HepG2 (cell line): ENCODE results near the gene RPS17. TPM values are rescaled to one million over a fixed set of nuclear protein-coding genes. Genes with fewer than 3 reads are reported as not detected.

Source experiments
- ATAC-seq: fragments of 200-7000 bp; cut with Tn5 transposase; 3 replicates; pipeline ENCODE4 v1.9.1; 2020; ENCODE audit warnings: mild to moderate bottlenecking, moderate library complexity
- BruUV-seq: library from RNA; stranded (reverse); fragments of 400-500 nt; replicated peaks from 2 replicates; lab custom pipeline; 2021; lab: Mats Ljungman, UMichigan
- CTCF ChIA-PET: fragments of 300-600 bp; formaldehyde crosslinking; extraction: SDS; loops from one replicate; lab custom pipeline; 2021; ENCODE audit warnings: low total read pairs, inconsistent platforms, low intra/inter-chr PET ratio; lab: Yijun Ruan, JAX
- POLR2A ChIA-PET: fragments of 350-600 bp; sonication (Branson Sonifier 250); formaldehyde crosslinking; loops from one replicate; lab custom pipeline; 2020; ENCODE audit warnings: antibody characterized with exemption, inconsistent platforms; lab: Yijun Ruan, JAX
- DNase-seq: peaks from one replicate; pipeline ENCODE4 v3.0.0-alpha.2; 2015; ENCODE audit warnings: low spot score
- FAIRE-seq: peaks from 3 replicates; lab custom pipeline; 2011; peaks lifted over from hg19 to GRCh38; lab: Jason Lieb, UNC
- H2AFZ ChIP-seq: one replicate; pipeline ENCODE4 v1.6.1; 2011; ENCODE audit warnings: low read length, inconsistent platforms
- H3K27ac ChIP-seq: fragments of 300-600 bp; 3 replicates; pipeline ENCODE4 v1.8.0; 2011; ENCODE audit warnings: mixed run types, mild to moderate bottlenecking, mixed read lengths, low read length, inconsistent platforms; ENCODE audit not compliant: insufficient read depth; ENCODE audit errors: extremely low read length
- H3K27me3 ChIP-seq, 2 experiments: fragments of 200-600 bp in 1 of 2; 2 replicates in 1 of 2; 3 replicates in 1 of 2; pipeline versions ENCODE4 v1.6.0 to v1.8.0; 2011; ENCODE audit warnings: low read length in 2 of 2, mild to moderate bottlenecking in 2 of 2, moderate library complexity in 2 of 2, inconsistent platforms in 1 of 2; ENCODE audit not compliant: insufficient read depth in 2 of 2, control insufficient read depth in 1 of 2
- H3K36me3 ChIP-seq, 2 experiments: fragments of 200-600 bp in 1 of 2; replicated peaks in 1 of 2; 2 replicates in 1 of 2; 3 replicates in 1 of 2; pipeline versions ENCODE4 v1.5.1 to v1.8.0; 2011; ENCODE audit warnings: low read length in 2 of 2, inconsistent platforms in 1 of 2; ENCODE audit not compliant: insufficient read depth in 2 of 2, control insufficient read depth in 1 of 2
- H3K4me1 ChIP-seq: 2 replicates; pipeline ENCODE4 v1.5.1; 2012; ENCODE audit warnings: low read length, inconsistent platforms; ENCODE audit not compliant: insufficient read depth
- H3K4me2 ChIP-seq: 2 replicates; pipeline ENCODE4 v1.6.0; 2011; ENCODE audit warnings: low read depth, low read length, inconsistent platforms
- H3K4me3 ChIP-seq, 3 experiments: fragments of 200-600 bp in 1 of 3; sonication (generic), shearing (Covaris generic) in 1 of 3; replicated peaks in 1 of 3; 2 replicates each; pipeline ENCODE4 v1.5.1; 2011 to 2016; ENCODE audit warnings: low read length in 3 of 3, inconsistent platforms in 2 of 3, low read depth in 2 of 3, mild to moderate bottlenecking in 2 of 3, control low read depth in 1 of 3, mixed read lengths in 1 of 3; ENCODE audit not compliant: insufficient read depth in 1 of 3
- H3K79me2 ChIP-seq: one replicate; pipeline ENCODE4 v1.6.1; 2011; ENCODE audit warnings: low read length, inconsistent platforms; ENCODE audit not compliant: insufficient read depth
- H3K9ac ChIP-seq: 2 replicates; pipeline ENCODE4 v1.6.0; 2011; ENCODE audit warnings: mild to moderate bottlenecking, low read depth, low read length, inconsistent platforms; ENCODE audit not compliant: insufficient read depth
- H3K9me3 ChIP-seq: 2 replicates; pipeline ENCODE4 v1.5.1; 2012; ENCODE audit warnings: mild to moderate bottlenecking, low read length
- H4K20me1 ChIP-seq: 2 replicates; pipeline ENCODE4 v1.6.0; 2011; ENCODE audit warnings: inconsistent platforms, mild to moderate bottlenecking, low read length, moderate library complexity; ENCODE audit not compliant: insufficient read depth
- ADNP ChIP-seq: sonication (generic); formaldehyde crosslinking; IDR thresholded peaks from 2 replicates; pipeline ENCODE4 v1.4.0; 2020; ENCODE audit warnings: missing genetic modification reagents
- GPBP1L1 ChIP-seq: sonication (generic); formaldehyde crosslinking; IDR thresholded peaks from 2 replicates; pipeline ENCODE4 v1.5.0; 2020; ENCODE audit warnings: mild to moderate bottlenecking, missing genetic modification reagents
- HDAC6 ChIP-seq: fragments of 200-600 bp; sonication (generic); IDR thresholded peaks from 2 replicates; pipeline ENCODE4 v1.7.0; 2017; ENCODE audit warnings: mild to moderate bottlenecking, antibody characterized with exemption, low read length, low read depth
- IKZF1 ChIP-seq: fragments of 450-650 bp; IDR thresholded peaks from 2 replicates; pipeline ENCODE4 v1.7.1; 2016
- MAF1 ChIP-seq: sonication (generic); formaldehyde crosslinking; IDR thresholded peaks from 2 replicates; pipeline ENCODE4 v1.5.0; 2020; ENCODE audit warnings: missing genetic modification reagents, borderline replicate concordance
- NFKB2 ChIP-seq: sonication (generic); formaldehyde crosslinking; IDR thresholded peaks from 2 replicates; pipeline ENCODE4 v1.4.0; 2020; ENCODE audit warnings: missing genetic modification reagents, borderline replicate concordance
- RBFOX2 ChIP-seq: fragments of 200-400 bp; formaldehyde crosslinking; IDR thresholded peaks from 2 replicates; pipeline ENCODE4 v1.6.1; 2017; ENCODE audit warnings: low read depth, mild to moderate bottlenecking, low read length
- RORA ChIP-seq: sonication (generic); formaldehyde crosslinking; IDR thresholded peaks from 2 replicates; pipeline ENCODE4 v1.5.0; 2020; ENCODE audit warnings: mild to moderate bottlenecking, missing genetic modification reagents, moderate library complexity
- SOX5 ChIP-seq: IDR thresholded peaks from 2 replicates; pipeline ENCODE4 v1.6.1; 2016; ENCODE audit warnings: borderline replicate concordance
- TMF1 ChIP-seq: sonication (generic); formaldehyde crosslinking; IDR thresholded peaks from 2 replicates; pipeline ENCODE4 v1.8.1; 2022; ENCODE audit warnings: low read depth, missing genetic modification reagents
- U2AF2 ChIP-seq: fragments of 200-400 bp; formaldehyde crosslinking; IDR thresholded peaks from 2 replicates; pipeline ENCODE4 v1.6.1; 2017; ENCODE audit warnings: low read depth, mild to moderate bottlenecking, low read length
- ZFP41 ChIP-seq: sonication (generic); formaldehyde crosslinking; IDR thresholded peaks from 2 replicates; pipeline ENCODE4 v1.4.0; 2020; ENCODE audit warnings: mild to moderate bottlenecking, missing genetic modification reagents, borderline replicate concordance
- ZNF264 ChIP-seq: sonication (generic); formaldehyde crosslinking; IDR thresholded peaks from 2 replicates; pipeline ENCODE4 v1.4.0; 2020; ENCODE audit warnings: missing genetic modification reagents
- ZNF331 ChIP-seq: sonication (generic); formaldehyde crosslinking; IDR thresholded peaks from 2 replicates; pipeline ENCODE4 v1.4.0; 2020; ENCODE audit warnings: missing genetic modification reagents
- ZNF350 ChIP-seq: sonication (generic); formaldehyde crosslinking; IDR thresholded peaks from 2 replicates; pipeline ENCODE4 v1.4.0; 2020; ENCODE audit warnings: mild to moderate bottlenecking, low read depth, missing genetic modification reagents, borderline replicate concordance
- ZNF569 ChIP-seq: sonication (generic); formaldehyde crosslinking; IDR thresholded peaks from 2 replicates; pipeline ENCODE4 v1.5.0; 2020; ENCODE audit warnings: mild to moderate bottlenecking, missing genetic modification reagents, moderate library complexity, borderline replicate concordance
- ZNF839 ChIP-seq: sonication (generic); formaldehyde crosslinking; IDR thresholded peaks from 2 replicates; pipeline ENCODE4 v1.4.0; 2020; ENCODE audit warnings: missing genetic modification reagents, mild to moderate bottlenecking, borderline replicate concordance
- ZNF878 ChIP-seq: sonication (generic); formaldehyde crosslinking; IDR thresholded peaks from 2 replicates; pipeline ENCODE4 v1.8.1; 2023; ENCODE audit warnings: mild to moderate bottlenecking, missing genetic modification reagents, moderate library complexity
- WGBS: methylation state at CpG from one replicate; pipeline ENCODE4 v1.1.6; 2017; ENCODE audit warnings: low lambda C conversion rate; 5-methylcytosine and 5-hydroxymethylcytosine counted together
- in situ Hi-C: cut with HindIII; loops from 2 replicates; pipeline ENCODE4 v1.10.0; 2017; ENCODE audit warnings: low pct_unique_long_range_greater_than_20kb; ENCODE audit not compliant: extremely low pct_ligation_motif_present
- intact Hi-C: fragments of 100-400 bp; cut with micrococcal nuclease; formaldehyde crosslinking; loops from one replicate; pipeline ENCODE4 v1.10.0; 2022; ENCODE audit not compliant: unreplicated experiment
- polyA plus RNA-seq, 8 experiments: library from polyadenylated mRNA; depleted of rRNA in 3 of 8; stranded (reverse) in 7 of 8; unstranded in 1 of 8; fragments of >200 nt; fragmentation: Illumina TruSeq in 4 of 8; extraction: Trizol in 4 of 8; gene quantifications; 2 replicates each; pipeline versions ENCODE4 v1.2.1 to v1.2.3, GENCODE V29; 2011 to 2016; ENCODE audit warnings: low read depth in 4 of 8, missing spikeins in 1 of 8, mixed read lengths in 1 of 8; ENCODE audit not compliant: insufficient read depth in 1 of 8
- total RNA-seq, 5 experiments: library from RNA; depleted of rRNA; stranded (reverse); fragments of >200 nt; fragmentation: Illumina TruSeq; extraction: Trizol; gene quantifications; 2 replicates each; pipeline ENCODE4 v1.2.3, GENCODE V29; 2016; ENCODE audit warnings: low read depth in 1 of 5
- TF ChIP-seq, protein P1 (sequence below): sonication (generic); formaldehyde crosslinking; IDR thresholded peaks from 2 replicates; pipeline ENCODE4 v1.4.0; 2020; ENCODE audit warnings: missing genetic modification reagents
- TF ChIP-seq, protein P2 (sequence below): sonication (generic); formaldehyde crosslinking; IDR thresholded peaks from 2 replicates; pipeline ENCODE4 v1.4.0; 2020; ENCODE audit warnings: missing genetic modification reagents

Gene RPS17
- total and polyA plus RNA-seq, 2 of the 13 experiments (the other 11 are each of a cell fraction or from before 2014, with no cell fraction given) = 2,570 to 5,021 TPM

DNA sequence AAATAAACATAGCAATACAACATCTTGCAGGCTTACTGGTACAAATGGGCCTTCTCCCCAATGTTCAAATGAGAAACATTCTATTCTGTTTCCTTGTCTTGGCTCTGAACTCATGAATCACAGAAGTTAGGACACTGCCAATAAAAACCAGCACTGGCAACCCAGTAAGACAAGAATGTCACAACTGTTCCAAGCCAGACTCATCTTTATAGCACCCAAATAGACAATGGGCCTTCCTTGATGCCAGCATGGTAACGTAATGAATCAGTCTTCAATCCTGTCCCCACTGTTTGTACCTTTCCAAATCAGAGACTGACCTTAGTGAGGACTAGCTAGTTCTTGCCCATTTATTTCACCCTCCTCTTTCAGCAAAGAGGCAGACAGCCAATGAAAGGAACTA is 14.1 kb upstream of the RPS17 start:
- no peak overlapping the region for H3K4me2 ChIP-seq
- H3K79me2 ChIP-seq = no peaks in the 10 kb centered on the region
- intact Hi-C loops = no loop called here
- H3K27ac ChIP-seq = no peak overlapping the region
- no peak overlapping the region for H3K9ac ChIP-seq
- H4K20me1 ChIP-seq = no peaks in the 10 kb centered on the region
- ChIA-PET CTCF (no interaction called here), POLR2A (no interaction called here)
- TF ChIP-seq U2AF2 = no peak
- no peak for TF ChIP-seq HDAC6
- TF ChIP-seq ZNF264 (CRISPR knock-in tag) = no peak
- TF ChIP-seq ZNF331 (CRISPR knock-in tag) = no peak
- TF ChIP-seq GPBP1L1 (CRISPR knock-in tag) = no peak
- TF ChIP-seq SOX5 (CRISPR knock-in tag) = no peak
- no peak for TF ChIP-seq ZNF350
- no peak for TF ChIP-seq ZNF569 (CRISPR knock-in tag)
- TF ChIP-seq ZNF878 (CRISPR knock-in tag) = no peak
- TF ChIP-seq MAF1 = no peak
- TF ChIP-seq TMF1 (CRISPR knock-in tag) = no peak
- TF ChIP-seq RORA (CRISPR knock-in tag) = no peak
- TF ChIP-seq IKZF1 = no peak
- TF ChIP-seq RBFOX2 = no peak
- TF ChIP-seq ZFP41 (CRISPR knock-in tag) = no peak
- no peak for TF ChIP-seq ADNP
- TF ChIP-seq ZNF839 (CRISPR knock-in tag) = no peak
- TF ChIP-seq, protein P1, sequence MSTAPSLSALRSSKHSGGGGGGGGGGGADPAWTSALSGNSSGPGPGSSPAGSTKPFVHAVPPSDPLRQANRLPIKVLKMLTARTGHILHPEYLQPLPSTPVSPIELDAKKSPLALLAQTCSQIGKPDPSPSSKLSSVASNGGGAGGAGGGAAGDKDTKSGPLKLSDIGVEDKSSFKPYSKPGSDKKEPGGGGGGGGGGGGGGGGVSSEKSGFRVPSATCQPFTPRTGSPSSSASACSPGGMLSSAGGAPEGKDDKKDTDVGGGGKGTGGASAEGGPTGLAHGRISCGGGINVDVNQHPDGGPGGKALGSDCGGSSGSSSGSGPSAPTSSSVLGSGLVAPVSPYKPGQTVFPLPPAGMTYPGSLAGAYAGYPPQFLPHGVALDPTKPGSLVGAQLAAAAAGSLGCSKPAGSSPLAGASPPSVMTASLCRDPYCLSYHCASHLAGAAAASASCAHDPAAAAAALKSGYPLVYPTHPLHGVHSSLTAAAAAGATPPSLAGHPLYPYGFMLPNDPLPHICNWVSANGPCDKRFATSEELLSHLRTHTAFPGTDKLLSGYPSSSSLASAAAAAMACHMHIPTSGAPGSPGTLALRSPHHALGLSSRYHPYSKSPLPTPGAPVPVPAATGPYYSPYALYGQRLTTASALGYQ (CRISPR knock-in tag) = no peak
- TF ChIP-seq NFKB2 (CRISPR knock-in tag) = no peak
- TF ChIP-seq, protein P2, sequence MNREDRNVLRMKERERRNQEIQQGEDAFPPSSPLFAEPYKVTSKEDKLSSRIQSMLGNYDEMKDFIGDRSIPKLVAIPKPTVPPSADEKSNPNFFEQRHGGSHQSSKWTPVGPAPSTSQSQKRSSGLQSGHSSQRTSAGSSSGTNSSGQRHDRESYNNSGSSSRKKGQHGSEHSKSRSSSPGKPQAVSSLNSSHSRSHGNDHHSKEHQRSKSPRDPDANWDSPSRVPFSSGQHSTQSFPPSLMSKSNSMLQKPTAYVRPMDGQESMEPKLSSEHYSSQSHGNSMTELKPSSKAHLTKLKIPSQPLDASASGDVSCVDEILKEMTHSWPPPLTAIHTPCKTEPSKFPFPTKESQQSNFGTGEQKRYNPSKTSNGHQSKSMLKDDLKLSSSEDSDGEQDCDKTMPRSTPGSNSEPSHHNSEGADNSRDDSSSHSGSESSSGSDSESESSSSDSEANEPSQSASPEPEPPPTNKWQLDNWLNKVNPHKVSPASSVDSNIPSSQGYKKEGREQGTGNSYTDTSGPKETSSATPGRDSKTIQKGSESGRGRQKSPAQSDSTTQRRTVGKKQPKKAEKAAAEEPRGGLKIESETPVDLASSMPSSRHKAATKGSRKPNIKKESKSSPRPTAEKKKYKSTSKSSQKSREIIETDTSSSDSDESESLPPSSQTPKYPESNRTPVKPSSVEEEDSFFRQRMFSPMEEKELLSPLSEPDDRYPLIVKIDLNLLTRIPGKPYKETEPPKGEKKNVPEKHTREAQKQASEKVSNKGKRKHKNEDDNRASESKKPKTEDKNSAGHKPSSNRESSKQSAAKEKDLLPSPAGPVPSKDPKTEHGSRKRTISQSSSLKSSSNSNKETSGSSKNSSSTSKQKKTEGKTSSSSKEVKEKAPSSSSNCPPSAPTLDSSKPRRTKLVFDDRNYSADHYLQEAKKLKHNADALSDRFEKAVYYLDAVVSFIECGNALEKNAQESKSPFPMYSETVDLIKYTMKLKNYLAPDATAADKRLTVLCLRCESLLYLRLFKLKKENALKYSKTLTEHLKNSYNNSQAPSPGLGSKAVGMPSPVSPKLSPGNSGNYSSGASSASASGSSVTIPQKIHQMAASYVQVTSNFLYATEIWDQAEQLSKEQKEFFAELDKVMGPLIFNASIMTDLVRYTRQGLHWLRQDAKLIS (CRISPR knock-in tag) = no peak
- FAIRE-seq (no peak), DNase-seq (no peak), ATAC-seq (no peak)
- H3K27me3 ChIP-seq = no peaks in the 10 kb centered on the region; a peak in 3 of 5 replicates
- in situ Hi-C loops = no loop called here
- H3K9me3 ChIP-seq = no peaks in the 10 kb centered on the region
- H3K36me3 ChIP-seq = no peaks in the 10 kb centered on the region
- no peak overlapping the region for H3K4me3 ChIP-seq
- no peak overlapping the region for H2AFZ ChIP-seq
- 13% methylated on average over 1 of the region's 1 CpG for WGBS
- H3K4me1 ChIP-seq = no peaks in the 10 kb centered on the region
- BruUV-seq = no TSS peak
